Measurements from ENCODE around the gene ZNF516. TPM values are rescaled to one million over a fixed set of nuclear protein-coding genes. Genes with fewer than 3 reads are reported as not detected.

Gene ZNF516
- total RNA-seq, 3 donors from 2014 or later (not counting 1 experiment from before 2014, with no cell fraction given), result 49.1 to 60.0 (median 52.4) TPM

DNA sequence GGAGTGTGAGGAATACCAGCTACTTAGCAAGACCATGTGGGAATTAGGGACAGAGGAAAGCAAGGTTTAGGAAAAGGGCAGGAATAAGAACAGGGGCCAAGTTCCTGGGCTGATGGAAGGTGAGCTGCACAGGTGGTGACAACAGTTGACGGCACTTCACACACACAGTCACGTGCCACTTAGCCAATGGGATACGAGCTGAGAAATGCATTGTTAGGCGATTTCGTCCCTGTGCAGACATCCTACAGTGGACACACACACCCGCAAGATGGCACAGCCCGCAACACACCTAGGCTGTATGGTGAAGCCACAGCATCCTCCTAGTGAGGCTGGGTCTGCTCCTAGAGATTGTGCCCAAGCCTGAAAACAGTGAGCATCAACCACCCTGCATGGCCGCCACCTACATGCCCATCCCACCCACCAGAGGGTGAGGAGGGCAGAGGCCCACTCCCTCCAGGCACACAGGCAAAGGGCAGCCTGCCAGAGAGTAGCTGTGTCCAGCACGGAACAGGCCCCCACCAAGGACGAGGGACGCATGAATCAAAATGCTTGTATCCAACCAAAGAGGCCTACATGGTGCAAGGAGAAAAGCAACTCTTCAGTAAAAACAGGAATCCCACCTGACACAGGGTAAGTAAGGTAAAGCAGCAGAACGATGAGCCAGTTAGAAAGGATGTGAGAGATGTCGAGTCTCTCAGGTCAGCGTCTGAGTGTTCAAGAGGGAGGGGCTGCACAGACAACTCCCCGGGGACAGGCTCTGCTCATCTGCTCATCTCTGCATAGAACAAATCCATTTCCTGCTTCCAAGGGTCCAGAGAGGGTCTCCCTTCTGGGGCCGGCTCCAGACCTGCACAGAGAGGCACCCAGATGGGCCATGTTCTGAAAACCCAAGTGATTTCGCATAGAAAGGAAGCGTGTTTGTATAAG is 51.3 kb downstream of the ZNF516 start:
- H3K36me3 ChIP-seq (ENCODE audit: control insufficient read depth, insufficient read depth, low read length), result peaks cover 11% of the 10 kb centered on the region
- H3K27ac ChIP-seq (ENCODE audit: low read length), result no peak overlapping the region
- intact Hi-C loops (cut with micrococcal nuclease), result no loop called here
- Mint-ChIP-seq H3K4me3 (no peak overlapping the region), H3K4me1 (peaks cover 58 to 60% of the 10 kb centered on the region in 2 donors), H3K9me3 (no peaks in the 10 kb centered on the region), H3K27ac (peak overlapping the region; percentile 81 to 92), H3K36me3 (no peaks in the 10 kb centered on the region), H3K27me3 (ENCODE audit: low read depth in 2 of 2) (no peaks in the 10 kb centered on the region)
- no peaks in the 10 kb centered on the region for H3K27me3 ChIP-seq (ENCODE audit: control insufficient read depth, insufficient read depth, low read length)
- ATAC-seq (no peak), DNase-seq (no peak)
- no peak overlapping the region for H3K4me3 ChIP-seq (ENCODE audit: low read length)
- H3K4me1 ChIP-seq (ENCODE audit: control insufficient read depth, insufficient read depth, low read length), result peaks cover 9% of the 10 kb centered on the region
- no peaks in the 10 kb centered on the region for H3K9me3 ChIP-seq (ENCODE audit: control insufficient read depth, insufficient read depth, low read length)
- 92% methylated on average over 18 of the region's 18 CpGs for WGBS (ENCODE audit: insufficient coverage)
- TF ChIP-seq, protein P1, sequence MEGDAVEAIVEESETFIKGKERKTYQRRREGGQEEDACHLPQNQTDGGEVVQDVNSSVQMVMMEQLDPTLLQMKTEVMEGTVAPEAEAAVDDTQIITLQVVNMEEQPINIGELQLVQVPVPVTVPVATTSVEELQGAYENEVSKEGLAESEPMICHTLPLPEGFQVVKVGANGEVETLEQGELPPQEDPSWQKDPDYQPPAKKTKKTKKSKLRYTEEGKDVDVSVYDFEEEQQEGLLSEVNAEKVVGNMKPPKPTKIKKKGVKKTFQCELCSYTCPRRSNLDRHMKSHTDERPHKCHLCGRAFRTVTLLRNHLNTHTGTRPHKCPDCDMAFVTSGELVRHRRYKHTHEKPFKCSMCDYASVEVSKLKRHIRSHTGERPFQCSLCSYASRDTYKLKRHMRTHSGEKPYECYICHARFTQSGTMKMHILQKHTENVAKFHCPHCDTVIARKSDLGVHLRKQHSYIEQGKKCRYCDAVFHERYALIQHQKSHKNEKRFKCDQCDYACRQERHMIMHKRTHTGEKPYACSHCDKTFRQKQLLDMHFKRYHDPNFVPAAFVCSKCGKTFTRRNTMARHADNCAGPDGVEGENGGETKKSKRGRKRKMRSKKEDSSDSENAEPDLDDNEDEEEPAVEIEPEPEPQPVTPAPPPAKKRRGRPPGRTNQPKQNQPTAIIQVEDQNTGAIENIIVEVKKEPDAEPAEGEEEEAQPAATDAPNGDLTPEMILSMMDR (IDR thresholded peaks at IDR 0.05), result no peak

DNA sequence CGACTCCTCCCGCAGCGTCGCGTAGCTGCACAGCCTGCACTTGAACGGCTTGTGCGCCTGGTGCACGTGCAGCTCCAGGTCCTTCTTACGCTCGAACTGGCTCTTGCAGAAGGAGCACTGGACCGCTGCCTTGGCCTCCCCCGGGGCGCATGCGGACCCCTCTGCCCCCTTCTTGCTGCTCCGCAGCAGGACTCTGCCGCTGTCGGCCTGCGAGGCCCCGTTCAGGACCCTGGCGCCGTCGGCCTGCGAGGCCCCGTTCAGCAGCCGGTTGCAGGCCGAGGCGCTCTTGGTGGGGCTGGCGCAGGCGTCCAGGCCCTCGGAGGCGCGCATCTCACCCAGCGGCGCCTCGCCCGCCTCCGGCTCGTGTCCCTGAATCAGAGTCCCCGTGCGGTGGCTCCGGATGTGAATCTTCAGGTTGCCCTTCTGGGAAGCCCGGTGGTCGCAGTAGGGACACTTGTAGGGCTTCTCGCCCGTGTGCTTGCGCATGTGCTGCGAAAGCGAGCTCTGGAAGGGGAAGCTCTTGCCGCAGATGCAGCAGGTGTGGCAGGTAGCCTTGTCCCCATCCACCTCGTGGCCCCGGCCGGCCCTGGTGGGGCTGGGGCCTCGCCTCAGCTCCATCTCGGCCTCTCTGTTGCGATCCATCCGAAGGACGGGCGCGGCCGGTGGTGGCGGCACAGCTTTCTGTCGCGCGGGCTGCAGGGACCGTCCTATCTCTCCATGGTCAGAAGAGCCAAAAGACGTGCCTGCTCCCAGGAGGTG is 52.5 kb downstream of the ZNF516 start:
- Histone ChIP-seq H3K36me3 (ENCODE audit: control insufficient read depth, insufficient read depth, low read length) (peaks cover 11% of the 10 kb centered on the region), H3K4me1 (ENCODE audit: control insufficient read depth, insufficient read depth, low read length) (peaks cover 3% of the 10 kb centered on the region), H3K27ac (ENCODE audit: low read length) (no peak overlapping the region), H3K9me3 (ENCODE audit: control insufficient read depth, insufficient read depth, low read length) (no peaks in the 10 kb centered on the region), H3K4me3 (ENCODE audit: low read length) (no peak overlapping the region), H3K27me3 (ENCODE audit: control insufficient read depth, insufficient read depth, low read length) (no peaks in the 10 kb centered on the region)
- H3K4me3 Mint-ChIP-seq, result no peak overlapping the region
- ATAC-seq (no peak), DNase-seq (no peak)
- no peaks in the 10 kb centered on the region for H3K27me3 Mint-ChIP-seq (ENCODE audit: low read depth in 2 of 2)
- intact Hi-C loops (cut with micrococcal nuclease), result no loop called here
- WGBS (ENCODE audit: insufficient coverage), result 97% methylated on average over 66 of the region's 66 CpGs
- TF ChIP-seq, protein P1 (IDR thresholded peaks at IDR 0.05), result no peak
- no peaks in the 10 kb centered on the region for H3K36me3 Mint-ChIP-seq
- peaks cover 49 to 51% of the 10 kb centered on the region in 2 donors for H3K4me1 Mint-ChIP-seq
- H3K27ac Mint-ChIP-seq, result no peak overlapping the region
- H3K9me3 Mint-ChIP-seq, result no peaks in the 10 kb centered on the region

DNA sequence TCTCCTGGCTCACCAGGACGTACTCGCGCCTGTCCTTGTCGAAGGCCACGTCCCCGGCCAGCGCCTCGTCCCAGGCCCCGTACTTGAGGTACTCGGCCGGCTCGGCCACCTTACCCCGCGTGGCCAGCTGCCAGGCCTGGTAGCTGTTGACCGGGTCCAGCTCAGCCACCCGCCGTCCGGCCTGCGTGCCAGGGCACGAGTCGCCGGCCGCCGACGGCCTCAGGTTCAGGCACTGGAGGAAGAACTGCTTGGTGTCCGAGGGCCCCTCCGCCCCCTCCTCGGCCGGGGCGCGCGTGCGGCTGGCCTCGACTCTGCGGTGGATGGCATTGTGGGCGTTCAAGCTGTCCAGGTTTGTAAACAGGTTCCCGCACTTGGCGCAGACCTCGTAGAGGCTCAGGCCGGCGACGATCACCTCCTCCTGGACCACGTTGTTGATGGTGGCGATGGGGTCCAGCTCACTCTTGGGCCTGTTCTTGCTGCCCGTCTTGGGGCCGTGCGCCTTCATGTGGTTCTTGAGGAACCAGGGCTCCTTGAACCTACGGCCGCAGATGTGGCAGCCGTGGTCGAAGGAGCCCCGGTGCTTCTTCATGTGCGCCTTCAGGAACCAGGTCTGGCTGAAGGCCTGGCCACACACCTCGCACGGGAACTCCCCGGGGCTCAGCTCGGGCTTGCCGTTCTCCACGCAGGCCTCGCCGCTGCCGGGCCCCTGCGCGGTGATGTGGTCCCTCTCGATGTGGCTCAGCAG is 53.2 kb downstream of the ZNF516 start:
- no peaks in the 10 kb centered on the region for H3K27me3 ChIP-seq (ENCODE audit: control insufficient read depth, insufficient read depth, low read length)
- Mint-ChIP-seq H3K4me1 (peaks cover 48 to 49% of the 10 kb centered on the region in 2 donors), H3K27ac (no peak overlapping the region), H3K36me3 (no peaks in the 10 kb centered on the region), H3K27me3 (ENCODE audit: low read depth in 2 of 2) (no peaks in the 10 kb centered on the region), H3K4me3 (no peak overlapping the region), H3K9me3 (no peaks in the 10 kb centered on the region)
- WGBS (ENCODE audit: insufficient coverage), result 96% methylated on average over 65 of the region's 65 CpGs
- TF ChIP-seq, protein P1 (IDR thresholded peaks at IDR 0.05), result no peak
- no peak overlapping the region for H3K4me3 ChIP-seq (ENCODE audit: low read length)
- no peak for ATAC-seq
- no peak for DNase-seq
- H3K36me3 ChIP-seq (ENCODE audit: control insufficient read depth, insufficient read depth, low read length), result peaks cover 11% of the 10 kb centered on the region
- no peaks in the 10 kb centered on the region for H3K9me3 ChIP-seq (ENCODE audit: control insufficient read depth, insufficient read depth, low read length)
- H3K4me1 ChIP-seq (ENCODE audit: control insufficient read depth, insufficient read depth, low read length), result no peaks in the 10 kb centered on the region
- intact Hi-C loops (cut with micrococcal nuclease), result no loop called here
- H3K27ac ChIP-seq (ENCODE audit: low read length), result no peak overlapping the region
